Right lobe of liver (tissue), 6 donors: ENCODE results near the gene CDON. TPM values are rescaled to one million over a fixed set of nuclear protein-coding genes. Genes with fewer than 3 reads are reported as not detected.

Experiments
- ATAC-seq, 4 donors: fragments of 200-7000 bp; cut with Tn5 transposase; one replicate each; pipeline ENCODE4 v1.9.1; 2020; ENCODE audit warnings: mild to moderate bottlenecking in 4 of 4, moderate library complexity in 4 of 4
- DNase-seq, 3 donors: peaks; one replicate each; pipeline ENCODE4 v3.0.0-alpha.2; 2020
- H3K27ac ChIP-seq, 3 donors: fragments of 200-600 bp; one replicate each; pipeline ENCODE4 v1.8.0; 2022
- H3K27me3 ChIP-seq, 2 donors: fragments of 200-600 bp; one replicate each; pipeline ENCODE4 v1.8.0; 2022
- H3K36me3 ChIP-seq, 4 donors: fragments of 200-600 bp; sonication (generic) in 1 of 4; one replicate each; pipeline versions ENCODE4 v1.5.1 to v1.8.0; 2017 to 2022; ENCODE audit warnings: control low read depth in 1 of 4
- H3K4me1 ChIP-seq, 4 donors: fragments of 200-600 bp; sonication (generic) in 1 of 4; one replicate each; pipeline versions ENCODE4 v1.5.1 to v1.8.0; 2017 to 2022; ENCODE audit warnings: control low read depth in 1 of 4
- H3K4me3 ChIP-seq, 3 donors: fragments of 200-600 bp; one replicate each; pipeline ENCODE4 v1.8.0; 2022
- H3K9me3 ChIP-seq, 4 donors: fragments of 200-600 bp; sonication (generic) in 1 of 4; one replicate each; pipeline versions ENCODE4 v1.5.1 to v1.8.0; 2017 to 2022; ENCODE audit warnings: control low read depth in 1 of 4
- POLR2A ChIP-seq: fragments of 450-650 bp; IDR thresholded peaks from one replicate; pipeline ENCODE4 v1.6.1; 2017; ENCODE audit warnings: antibody characterized with exemption, mild to moderate bottlenecking
- WGBS: methylation state at CpG from one replicate; pipeline ENCODE4 v1.1.6; 2018; ENCODE audit warnings: low coverage, low lambda C conversion rate; ENCODE audit not compliant: insufficient coverage; ENCODE audit errors: missing lambda C conversion rate; 5-methylcytosine and 5-hydroxymethylcytosine counted together
- intact Hi-C, 2 donors: fragments of 100-400 bp; cut with DNase I; formaldehyde crosslinking; loops; one replicate each; pipeline versions ENCODE4 v1.11.2 to v1.14.1; 2022
- total RNA-seq, 6 experiments: library from RNA; depleted of rRNA in 2 of 6; stranded (reverse); fragments of >200 nt in 2 of 6; fragmentation: NEBNext Ultra II Directional in 3 of 6; extraction: Animal tissue kit (Norgen Biotek cat#: 25700) in 3 of 6; gene quantifications; one replicate each; pipeline versions ENCODE4 v1.1.0 to v1.2.4, GENCODE V29; 2016 to 2023
- TF ChIP-seq, protein P1 (sequence below), 4 donors: fragments of 200-600 bp in 3 of 4; fragments of 450-650 bp in 1 of 4; IDR thresholded peaks; one replicate each; pipeline versions ENCODE4 v1.5.1 to v1.8.0; 2016 to 2022; ENCODE audit warnings: antibody characterized with exemption in 4 of 4, mild to moderate bottlenecking in 2 of 4
- donor health status: DM: no; HTN: yes; CAD: no.
- donor health status: DM: no; HTN: no; CAD: no.
- donor health status: DM: no; HTN: no; CAD: no.
- donor health status: DM: no; HTN: yes; CAD: no.
- donor health status: DM: no; HTN: yes; CAD: no.

Gene CDON
- total RNA-seq, 6 experiments from 2014 or later: 1.8 to 4.1 (median 3.3) TPM

DNA sequence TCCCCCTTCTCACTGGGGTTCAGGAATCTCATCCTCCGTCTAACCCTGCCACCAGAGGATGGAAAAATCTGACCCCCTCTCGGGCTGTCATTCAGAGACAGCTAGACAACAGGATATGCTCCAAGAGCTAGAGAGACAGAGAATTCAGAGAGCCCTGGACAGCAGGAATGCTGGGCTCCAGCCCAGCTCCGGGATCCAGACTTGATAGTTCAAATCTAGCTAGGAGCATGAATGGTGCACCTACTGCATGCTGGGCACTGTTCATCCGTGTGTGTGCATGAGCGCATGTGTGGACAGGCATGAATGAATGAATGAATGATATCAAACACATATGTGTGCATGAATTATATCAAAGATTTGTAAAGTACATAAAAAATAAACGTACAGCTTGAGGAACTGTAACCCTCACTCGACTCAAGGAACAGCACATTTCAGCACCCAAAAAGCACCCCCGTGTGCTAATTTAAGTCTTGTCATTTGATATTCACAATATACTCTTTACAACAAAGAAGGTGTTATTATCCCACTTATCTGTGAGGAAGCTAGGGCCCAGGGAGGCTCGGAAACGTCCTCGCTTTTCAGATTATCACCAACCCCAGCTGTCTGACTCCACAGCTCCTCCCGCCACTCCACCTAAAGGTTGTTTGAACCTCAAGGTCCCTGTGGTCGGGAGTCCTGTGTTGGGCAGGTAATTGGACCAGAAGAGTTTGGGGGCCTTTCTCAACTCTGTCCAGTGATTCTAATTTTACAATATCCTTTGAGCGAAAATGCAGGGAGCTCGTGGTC lies 117.5 kb downstream of the CDON start:
- ATAC-seq (no peak), DNase-seq (no peak)
- 69% methylated on average over 12 of the region's 15 CpGs for WGBS

DNA sequence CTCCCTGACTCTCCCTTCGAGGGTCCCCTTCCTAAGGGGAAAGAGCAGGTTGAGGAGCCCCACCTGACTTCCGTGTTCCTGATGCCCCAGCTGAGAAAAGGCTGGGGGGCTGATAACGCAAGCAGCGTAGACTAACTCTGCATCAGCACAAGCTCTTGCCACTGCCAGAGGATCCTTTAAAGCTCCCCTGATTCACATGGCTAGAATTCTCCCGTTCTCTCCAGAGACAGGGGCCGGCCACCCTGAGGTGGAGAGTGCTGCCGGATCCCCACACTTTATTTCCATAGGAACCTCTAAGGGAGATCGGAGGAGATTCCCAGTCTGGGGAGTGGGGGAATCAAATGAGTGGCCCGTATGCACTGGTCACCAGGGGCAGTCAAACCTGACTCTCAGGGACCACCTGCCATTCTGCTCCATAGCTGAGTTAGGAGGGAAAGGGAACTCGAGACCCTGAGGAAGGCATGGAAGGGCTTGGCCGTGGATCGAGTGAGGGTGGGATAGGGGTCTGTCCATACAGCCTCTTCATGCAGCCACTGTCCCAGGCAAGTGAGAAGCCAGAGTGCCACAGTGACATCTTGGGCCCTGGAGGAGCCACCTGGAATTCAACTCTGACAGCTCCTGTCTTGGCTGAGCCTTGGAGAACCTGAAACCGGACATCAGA lies 118.2 kb downstream of the CDON start:
- intact Hi-C loops: loop anchor here in 1 of 2 donors (10.0 kb wide), 1 partner anchor 90 kb away; no protein-coding TSS in a partner anchor
- no peaks in the 10 kb centered on the region for H3K4me1 ChIP-seq
- 53% methylated on average over 4 of the region's 13 CpGs for WGBS
- H3K9me3 ChIP-seq: no peaks in the 10 kb centered on the region
- no peak overlapping the region for H3K4me3 ChIP-seq
- H3K27ac ChIP-seq: no peak overlapping the region
- H3K27me3 ChIP-seq: no peaks in the 10 kb centered on the region
- DNase-seq (no peak), ATAC-seq (no peak)
- no peak for TF ChIP-seq POLR2A
- TF ChIP-seq, protein P1, sequence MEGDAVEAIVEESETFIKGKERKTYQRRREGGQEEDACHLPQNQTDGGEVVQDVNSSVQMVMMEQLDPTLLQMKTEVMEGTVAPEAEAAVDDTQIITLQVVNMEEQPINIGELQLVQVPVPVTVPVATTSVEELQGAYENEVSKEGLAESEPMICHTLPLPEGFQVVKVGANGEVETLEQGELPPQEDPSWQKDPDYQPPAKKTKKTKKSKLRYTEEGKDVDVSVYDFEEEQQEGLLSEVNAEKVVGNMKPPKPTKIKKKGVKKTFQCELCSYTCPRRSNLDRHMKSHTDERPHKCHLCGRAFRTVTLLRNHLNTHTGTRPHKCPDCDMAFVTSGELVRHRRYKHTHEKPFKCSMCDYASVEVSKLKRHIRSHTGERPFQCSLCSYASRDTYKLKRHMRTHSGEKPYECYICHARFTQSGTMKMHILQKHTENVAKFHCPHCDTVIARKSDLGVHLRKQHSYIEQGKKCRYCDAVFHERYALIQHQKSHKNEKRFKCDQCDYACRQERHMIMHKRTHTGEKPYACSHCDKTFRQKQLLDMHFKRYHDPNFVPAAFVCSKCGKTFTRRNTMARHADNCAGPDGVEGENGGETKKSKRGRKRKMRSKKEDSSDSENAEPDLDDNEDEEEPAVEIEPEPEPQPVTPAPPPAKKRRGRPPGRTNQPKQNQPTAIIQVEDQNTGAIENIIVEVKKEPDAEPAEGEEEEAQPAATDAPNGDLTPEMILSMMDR (IDR thresholded peaks at IDR 0.05): no peak
- no peaks in the 10 kb centered on the region for H3K36me3 ChIP-seq

More for the DNA sequence above, 117.5 kb downstream of the CDON start:
- Histone ChIP-seq H3K9me3 (no peaks in the 10 kb centered on the region), H3K36me3 (no peaks in the 10 kb centered on the region), H3K27me3 (no peaks in the 10 kb centered on the region), H3K4me3 (no peak overlapping the region), H3K27ac (no peak overlapping the region), H3K4me1 (no peaks in the 10 kb centered on the region)
- no peak for TF ChIP-seq POLR2A
- TF ChIP-seq, protein P1 (IDR thresholded peaks at IDR 0.05): no peak
- intact Hi-C loops: loop anchor here in 1 of 2 donors (10.0 kb wide), 1 partner anchor 90 kb away; no protein-coding TSS in a partner anchor

DNA sequence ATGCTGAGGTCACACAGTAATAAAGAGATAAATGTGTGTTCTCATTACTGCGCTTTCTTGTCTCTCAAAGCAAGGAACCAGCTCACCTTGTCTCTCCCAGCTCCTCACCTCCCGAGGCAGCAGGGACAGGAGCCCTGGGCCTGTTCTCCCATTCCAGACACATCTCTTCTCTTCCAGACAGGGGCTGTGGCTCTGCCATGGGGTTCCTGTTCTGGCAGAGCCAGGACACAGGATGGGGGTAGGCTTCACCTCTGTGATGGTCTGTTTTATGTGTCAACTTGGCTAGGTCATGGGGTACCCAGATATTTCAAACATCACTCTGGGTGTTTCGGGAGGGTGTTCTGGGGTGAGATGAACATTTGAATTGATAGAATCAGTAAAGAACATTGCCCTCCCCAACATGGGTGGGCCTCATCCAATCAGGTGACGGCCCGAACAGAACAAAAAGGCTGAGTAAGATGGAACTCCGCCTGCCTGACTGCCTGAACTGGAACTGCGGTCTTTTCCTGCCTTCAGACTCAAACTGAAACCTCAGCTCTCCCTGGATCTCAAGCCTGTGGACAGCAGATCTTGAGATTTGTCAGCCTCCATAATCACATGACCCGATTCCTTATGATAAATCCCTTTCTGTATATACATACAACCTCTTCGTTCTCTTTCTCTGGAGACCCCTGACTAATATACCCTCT lies 118.9 kb downstream of the CDON start:
- no peaks in the 10 kb centered on the region for H3K36me3 ChIP-seq
- 79% methylated on average over 8 of the region's 9 CpGs for WGBS
- H3K27me3 ChIP-seq: no peaks in the 10 kb centered on the region
- H3K4me1 ChIP-seq: no peaks in the 10 kb centered on the region
- no peak for TF ChIP-seq POLR2A
- TF ChIP-seq, protein P1 (IDR thresholded peaks at IDR 0.05): no peak
- ATAC-seq (no peak), DNase-seq (no peak)
- H3K4me3 ChIP-seq: no peak overlapping the region
- H3K9me3 ChIP-seq: no peaks in the 10 kb centered on the region
- intact Hi-C loops: loop anchor here in 1 of 2 donors (10.0 kb wide), 1 partner anchor 91 kb away; no protein-coding TSS in a partner anchor
- H3K27ac ChIP-seq: no peak overlapping the region

DNA sequence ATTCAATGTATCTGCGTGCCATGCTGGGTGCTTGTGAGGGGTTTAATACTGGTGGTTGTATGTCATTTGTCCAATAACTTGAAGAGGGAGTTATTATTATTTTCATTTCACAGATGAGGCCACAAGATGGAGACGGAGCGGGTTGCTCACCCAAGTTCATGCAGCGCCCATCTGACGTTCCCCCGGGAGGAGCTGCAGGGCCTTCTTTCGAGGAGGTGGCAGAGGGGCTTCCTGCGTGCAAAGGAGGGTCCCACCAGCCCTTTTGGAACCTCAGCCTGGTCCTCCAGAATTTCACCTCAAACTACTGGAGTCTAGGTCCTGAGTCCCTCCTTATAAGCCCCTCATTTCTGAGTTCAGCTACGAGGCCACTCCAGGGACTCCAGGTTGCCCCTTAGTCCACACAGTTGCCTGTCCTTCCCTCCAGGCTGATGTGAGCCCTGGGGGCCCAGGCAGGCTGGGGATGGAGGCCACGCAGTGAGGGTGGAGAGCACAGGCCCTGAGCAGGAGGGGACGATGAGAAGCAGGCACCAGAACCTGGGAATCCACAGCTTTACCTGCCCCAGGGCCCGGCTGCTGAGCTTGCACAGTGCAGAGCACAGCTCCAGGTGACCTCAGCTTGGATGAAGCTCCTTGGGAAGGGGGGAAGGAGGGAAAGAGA lies 119.8 kb downstream of the CDON start:
- no peaks in the 10 kb centered on the region for H3K4me1 ChIP-seq
- no peaks in the 10 kb centered on the region for H3K36me3 ChIP-seq
- no peak for DNase-seq
- H3K27ac ChIP-seq: no peak overlapping the region
- no peaks in the 10 kb centered on the region for H3K27me3 ChIP-seq
- TF ChIP-seq, protein P1 (IDR thresholded peaks at IDR 0.05): no peak
- no peak for TF ChIP-seq POLR2A
- WGBS: 70% methylated on average over 2 of the region's 12 CpGs
- intact Hi-C loops: loop anchor here in 1 of 2 donors (10.0 kb wide), 1 partner anchor 92 kb away; no protein-coding TSS in a partner anchor
- no peaks in the 10 kb centered on the region for H3K9me3 ChIP-seq
- H3K4me3 ChIP-seq: no peak overlapping the region
- ATAC-seq: no peak
